ENCODE results near the gene SPTBN5. TPM values are rescaled to one million over a fixed set of nuclear protein-coding genes. Genes with fewer than 3 reads are reported as not detected.

The SPTBN5 gene
- total RNA-seq, 1 experiment from 2014 or later: 3.2 TPM

GRCh38 chr15:41849861-41850260 lies 44.0 kb downstream of the SPTBN5 start:
- Histone ChIP-seq H3K4me1 (ENCODE audit: insufficient read depth, low read length, poor library complexity, severe bottlenecking) (no peaks in the 10 kb centered on the region), H3K4me3 (ENCODE audit: low read depth, low read length, poor library complexity, severe bottlenecking) (no peak overlapping the region), H3K27ac (ENCODE audit: low read depth, low read length, poor library complexity, severe bottlenecking) (no peak overlapping the region), H3K9me3 (ENCODE audit: low read depth, low read length, poor library complexity, severe bottlenecking) (no peaks in the 10 kb centered on the region), H3K27me3 (replicated peaks; ENCODE audit: insufficient read depth, low read depth, low read length, poor library complexity) (no peaks in the 10 kb centered on the region), H3K36me3 (ENCODE audit: insufficient read depth, low read length, poor library complexity, severe bottlenecking) (peaks cover 9% of the 10 kb centered on the region)
- ChIA-PET CTCF (no interaction called here), POLR2A (ENCODE audit: low non-redundant PET) (no interaction called here)
- intact Hi-C loops (cut with micrococcal nuclease; ENCODE audit: unreplicated experiment): no loop called here
- DNase-seq (ENCODE audit: low spot score): no peak
- TF ChIP-seq CTCF (conservative IDR thresholded peaks at IDR 0.05; ENCODE audit: low read depth, low read length) (no peak), EZH2 (IDR thresholded peaks at IDR 0.05; ENCODE audit: borderline replicate concordance, low read depth, low read length, poor library complexity, severe bottlenecking) (no peak)
- no TSS peak for BruUV-seq (replicated peaks)

GRCh38 chr15:41849204-41849603 lies 44.6 kb downstream of the SPTBN5 start:
- POLR2A ChIA-PET (ENCODE audit: low non-redundant PET): no interaction called here
- H3K9me3 ChIP-seq (ENCODE audit: low read depth, low read length, poor library complexity, severe bottlenecking): no peaks in the 10 kb centered on the region
- DNase-seq (ENCODE audit: low spot score): no peak
- no peaks in the 10 kb centered on the region for H3K4me1 ChIP-seq (ENCODE audit: insufficient read depth, low read length, poor library complexity, severe bottlenecking)
- peaks cover 9% of the 10 kb centered on the region for H3K36me3 ChIP-seq (ENCODE audit: insufficient read depth, low read length, poor library complexity, severe bottlenecking)
- intact Hi-C loops (cut with micrococcal nuclease; ENCODE audit: unreplicated experiment): no loop called here
- H3K27me3 ChIP-seq (replicated peaks; ENCODE audit: insufficient read depth, low read depth, low read length, poor library complexity): no peaks in the 10 kb centered on the region
- no TSS peak for BruUV-seq (replicated peaks)
- H3K4me3 ChIP-seq (ENCODE audit: low read depth, low read length, poor library complexity, severe bottlenecking): no peak overlapping the region
- TF ChIP-seq EZH2 (IDR thresholded peaks at IDR 0.05; ENCODE audit: borderline replicate concordance, low read depth, low read length, poor library complexity, severe bottlenecking) (no peak), CTCF (conservative IDR thresholded peaks at IDR 0.05; ENCODE audit: low read depth, low read length) (no peak)
- CTCF ChIA-PET: no interaction called here
- no peak overlapping the region for H3K27ac ChIP-seq (ENCODE audit: low read depth, low read length, poor library complexity, severe bottlenecking)

- TF ChIP-seq EZH2 (IDR thresholded peaks at IDR 0.05; ENCODE audit: borderline replicate concordance, low read depth, low read length, poor library complexity, severe bottlenecking): no peak
- TF ChIP-seq CTCF (conservative IDR thresholded peaks at IDR 0.05; ENCODE audit: low read depth, low read length): no peak
- CTCF ChIA-PET: no interaction called here
- Histone ChIP-seq H3K4me3 (ENCODE audit: low read depth, low read length, poor library complexity, severe bottlenecking) (no peak overlapping the region), H3K4me1 (ENCODE audit: insufficient read depth, low read length, poor library complexity, severe bottlenecking) (no peaks in the 10 kb centered on the region), H3K27ac (ENCODE audit: low read depth, low read length, poor library complexity, severe bottlenecking) (no peak overlapping the region), H3K27me3 (replicated peaks; ENCODE audit: insufficient read depth, low read depth, low read length, poor library complexity) (no peaks in the 10 kb centered on the region), H3K9me3 (ENCODE audit: low read depth, low read length, poor library complexity, severe bottlenecking) (no peaks in the 10 kb centered on the region), H3K36me3 (ENCODE audit: insufficient read depth, low read length, poor library complexity, severe bottlenecking) (peaks cover 9% of the 10 kb centered on the region)
- POLR2A ChIA-PET (ENCODE audit: low non-redundant PET): no interaction called here
- intact Hi-C loops (cut with micrococcal nuclease; ENCODE audit: unreplicated experiment): no loop called here
- no peak for DNase-seq (ENCODE audit: low spot score)
- BruUV-seq (replicated peaks): no TSS peak
These were observed 45.2 kb downstream of the SPTBN5 start for GRCh38 chr15:41848631-41849030.

Measured in A673 (cell line).